Measurements from ENCODE around the gene PGA5.

Gene PGA5

GRCh38 chr11:61294717-61295595, 54.0 kb downstream of the PGA5 start, which contains the start of gene VWCE:
Gene VWCE (minus strand): TSS chr11:61295316. CDS start chr11:61295037, 279 bp downstream.
- peak; percentile 40 for DNase-seq (ENCODE audit: low read depth)

GRCh38 chr11:61295596-61295926, 54.6 kb downstream of the PGA5 start:
- no peak for DNase-seq (ENCODE audit: low read depth)

- DNase-seq (ENCODE audit: low read depth), result no peak
These were observed 56.4 kb downstream of the PGA5 start for GRCh38 chr11:61297341-61297740.

GRCh38 chr11:61297746-61298145, 56.8 kb downstream of the PGA5 start:
- no peak for DNase-seq (ENCODE audit: low read depth)

- no peak for DNase-seq (ENCODE audit: low read depth)
These were observed 57.8 kb downstream of the PGA5 start for GRCh38 chr11:61298663-61299244.
